Activated CD4-positive, alpha-beta T cell treated with anti-CD3 and anti-CD28 coated beads for 48 hours (primary cell): ENCODE measurements around the gene LHX6.

Experiments used
- DNase-seq: peaks from one replicate; pipeline ENCODE4 v3.0.0-alpha.2; 2020

The LHX6 gene

DNA sequence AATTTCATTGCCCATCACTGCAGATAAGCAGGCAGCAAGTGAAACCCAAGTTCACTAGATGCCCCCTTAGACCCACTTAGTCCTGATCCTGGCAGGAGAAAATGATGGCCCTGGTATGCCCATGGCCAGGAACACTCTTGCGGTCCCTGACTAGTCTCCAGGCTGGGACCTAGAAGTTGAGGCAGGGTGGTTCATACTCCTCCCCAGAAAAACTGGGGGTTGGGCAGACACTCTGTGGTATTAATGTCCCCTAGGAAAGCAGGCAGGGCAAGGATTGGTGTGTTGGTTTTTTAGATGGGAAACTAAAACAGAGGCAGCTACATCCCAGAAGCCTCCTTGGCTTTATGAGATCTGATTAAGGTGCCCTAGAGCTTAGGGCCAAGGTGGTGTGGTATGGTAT lies 13.1 kb downstream of the LHX6 start:
- no peak for DNase-seq

DNA sequence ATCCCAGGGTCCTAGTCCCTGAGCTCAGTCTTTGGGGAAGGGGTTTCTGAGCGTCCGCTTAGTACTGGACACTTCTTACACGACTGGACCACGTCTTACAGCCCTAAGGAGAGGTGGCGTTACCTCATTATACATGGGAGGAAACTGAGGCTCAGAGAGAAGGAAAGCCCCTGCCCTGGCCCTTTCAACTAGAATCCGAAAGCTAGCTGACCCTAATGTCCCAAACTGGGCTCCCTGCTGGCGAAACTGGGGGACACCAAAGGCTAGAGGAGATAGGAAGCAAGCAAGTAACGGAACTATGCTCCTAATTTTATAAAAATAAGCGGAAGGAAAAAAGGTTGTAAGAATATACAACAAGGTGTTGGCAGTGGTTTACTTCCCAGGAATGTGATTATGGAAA lies 14.2 kb downstream of the LHX6 start:
- no peak for DNase-seq

- peak; percentile 76 for DNase-seq
Measured at GRCh38 chr9:122213589-122214413, 15.0 kb downstream of the LHX6 start.

- no peak for DNase-seq
Measured at GRCh38 chr9:122213102-122213588, 15.6 kb downstream of the LHX6 start.

DNA sequence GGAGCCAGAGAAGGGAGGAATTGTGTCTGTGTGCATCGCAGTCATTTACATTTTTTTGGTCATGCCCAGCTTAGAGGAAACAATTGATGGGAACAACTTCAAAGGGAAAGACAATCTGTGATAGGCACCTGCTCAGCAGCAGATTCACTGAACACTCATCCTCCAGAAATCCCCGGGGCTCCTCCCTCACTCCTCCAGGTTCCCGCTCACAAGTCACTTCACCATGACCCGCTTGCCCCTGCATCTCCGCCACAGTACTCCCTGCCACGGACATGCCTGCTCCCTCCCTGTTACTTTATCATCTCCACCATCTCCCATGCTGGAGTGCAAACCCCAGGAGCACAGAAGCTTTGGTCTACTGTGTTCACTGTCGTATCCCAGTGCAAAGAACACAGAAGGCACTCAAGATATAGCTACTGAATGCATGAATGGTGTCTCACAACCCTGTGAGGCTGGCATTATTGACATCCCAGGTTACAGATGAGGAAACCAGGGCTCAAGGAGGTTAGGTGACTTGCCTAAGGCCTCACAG lies 16.2 kb downstream of the LHX6 start:
- DNase-seq: no peak

DNA sequence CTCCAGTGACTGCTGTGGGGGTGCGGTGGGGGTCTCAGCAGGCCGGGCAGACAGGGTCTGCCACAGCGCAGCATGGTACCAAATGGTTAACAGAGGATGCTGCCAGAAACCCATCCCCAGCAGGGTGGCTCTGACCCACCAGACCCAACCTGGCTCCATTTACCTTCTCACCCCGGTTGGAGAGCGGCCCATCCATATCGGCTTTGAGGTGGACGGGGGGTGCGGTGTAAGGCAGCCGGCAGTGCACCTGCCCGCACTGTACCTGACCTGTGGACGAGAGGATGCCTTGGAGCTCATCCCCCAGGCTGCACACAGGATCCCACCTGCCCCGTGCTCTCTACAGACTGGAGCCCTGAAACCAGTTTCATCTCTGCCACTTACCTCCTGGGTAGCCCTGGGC lies 19.3 kb downstream of the LHX6 start:
- no peak for DNase-seq

- no peak for DNase-seq
Measured at GRCh38 chr9:122207096-122207495, 21.7 kb downstream of the LHX6 start.

- no peak for DNase-seq
Measured at GRCh38 chr9:122206118-122207046, 22.4 kb downstream of the LHX6 start.

DNA sequence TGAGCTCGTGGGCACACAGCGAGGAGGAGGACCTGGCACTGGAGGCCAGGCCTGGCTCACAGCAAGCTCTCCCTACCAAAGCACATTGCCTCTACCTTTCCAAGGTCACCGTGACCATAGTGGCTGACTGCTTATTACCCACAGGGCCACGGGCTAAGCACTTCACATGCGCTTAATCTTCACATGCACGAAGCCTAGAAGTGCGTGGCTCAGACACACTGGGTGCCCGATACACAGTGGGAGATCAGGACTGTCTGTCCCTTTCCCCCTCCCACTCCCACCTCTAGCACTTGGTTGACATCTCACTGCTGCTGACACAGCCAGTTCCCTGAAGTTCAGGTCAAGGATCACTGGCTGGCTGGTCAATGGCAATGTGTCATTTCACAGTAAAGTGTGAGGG lies 23.6 kb downstream of the LHX6 start:
- no peak for DNase-seq

- no peak for DNase-seq
Measured at GRCh38 chr9:122204491-122204890, 24.3 kb downstream of the LHX6 start.

DNA sequence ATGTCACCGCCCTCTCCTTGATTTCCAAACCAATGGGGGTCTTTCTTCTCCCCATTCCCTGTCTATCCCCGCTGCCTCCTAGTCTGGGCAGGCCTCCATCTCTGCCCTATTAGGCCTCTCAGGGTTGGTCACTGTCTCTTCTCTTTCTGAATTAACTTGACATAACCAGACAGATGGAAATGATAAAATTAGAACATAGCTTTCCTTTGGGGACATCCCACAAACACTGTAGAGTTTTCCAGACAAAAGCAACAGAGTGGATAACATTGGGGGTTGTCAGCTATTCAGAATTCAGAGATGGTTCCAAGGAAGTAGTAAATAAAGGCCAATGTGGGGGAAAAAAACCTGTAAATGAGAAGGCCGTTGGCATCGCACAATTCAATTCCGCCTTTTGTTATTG lies 24.7 kb downstream of the LHX6 start:
- DNase-seq: no peak

GRCh38 chr9:122202111-122202510 lies 26.6 kb downstream of the LHX6 start:
- DNase-seq: no peak

DNA sequence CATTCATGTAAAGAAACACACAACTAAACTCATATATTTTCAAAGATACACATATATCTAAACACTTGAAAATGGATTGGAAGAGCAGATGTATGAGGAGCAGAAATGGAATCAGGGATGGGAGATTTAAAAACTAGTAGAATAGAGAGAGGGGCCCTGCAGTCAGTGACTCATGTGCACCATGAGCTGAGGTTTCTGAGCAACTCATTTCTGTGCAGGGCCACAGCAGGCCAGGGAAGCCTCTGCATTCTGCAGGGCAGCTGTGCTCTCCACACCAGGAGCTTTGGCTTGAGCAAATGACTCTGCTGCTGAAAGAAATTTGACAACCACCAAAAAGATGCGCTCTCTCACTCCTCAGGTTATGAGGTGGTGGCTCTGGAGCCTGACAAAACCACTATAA lies 27.1 kb downstream of the LHX6 start:
- no peak for DNase-seq

DNA sequence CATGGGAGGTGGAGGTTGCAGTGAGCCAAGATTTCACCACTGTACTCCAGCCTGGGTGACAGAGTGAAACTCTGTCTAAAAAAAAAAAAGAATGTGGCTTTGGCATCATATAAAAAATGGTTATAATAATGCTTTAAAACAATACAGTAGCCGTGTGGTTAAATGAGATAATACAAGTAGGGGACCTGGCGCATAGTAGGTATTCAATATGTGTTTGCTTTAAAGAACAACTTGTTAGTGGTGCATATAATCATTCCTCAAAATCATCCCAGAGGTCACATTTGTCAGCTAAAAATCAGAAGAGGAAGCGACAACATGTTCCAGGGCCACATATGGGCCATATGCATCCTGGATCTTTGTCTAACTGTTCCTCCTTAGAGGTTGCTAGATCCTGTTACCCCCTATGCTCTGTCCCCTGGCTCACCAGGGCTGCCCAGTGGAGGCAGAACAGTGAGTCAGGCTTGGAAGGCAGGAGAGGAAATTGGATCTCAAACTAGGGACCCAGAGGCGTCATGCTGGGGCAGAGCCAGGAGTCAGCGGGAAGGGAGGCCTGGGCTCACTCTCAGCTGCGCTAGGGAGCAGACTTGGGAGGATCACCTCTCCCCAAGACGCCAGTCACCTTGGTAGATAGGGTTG lies 27.7 kb downstream of the LHX6 start:
- DNase-seq: no peak

DNA sequence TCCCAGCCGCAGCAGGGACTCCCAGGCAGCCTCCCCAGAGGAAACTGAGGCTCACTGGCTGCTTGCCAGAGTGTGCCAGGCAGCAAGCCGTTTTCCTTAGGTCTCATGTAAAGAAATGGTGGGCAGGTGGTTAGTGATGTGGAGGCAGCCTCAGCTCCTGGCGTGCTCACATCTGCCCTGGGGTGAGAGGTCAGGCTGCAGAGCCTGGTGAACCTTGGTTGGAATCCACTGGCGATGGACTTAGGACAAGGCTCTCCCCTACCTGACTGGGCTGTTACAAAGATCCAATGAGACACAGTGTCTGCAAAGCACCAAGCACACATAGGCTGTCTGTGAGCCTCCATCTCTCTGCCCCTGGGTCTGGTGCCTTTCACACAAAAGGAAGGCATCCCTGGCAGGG lies 30.9 kb downstream of the LHX6 start:
- DNase-seq: no peak

DNA sequence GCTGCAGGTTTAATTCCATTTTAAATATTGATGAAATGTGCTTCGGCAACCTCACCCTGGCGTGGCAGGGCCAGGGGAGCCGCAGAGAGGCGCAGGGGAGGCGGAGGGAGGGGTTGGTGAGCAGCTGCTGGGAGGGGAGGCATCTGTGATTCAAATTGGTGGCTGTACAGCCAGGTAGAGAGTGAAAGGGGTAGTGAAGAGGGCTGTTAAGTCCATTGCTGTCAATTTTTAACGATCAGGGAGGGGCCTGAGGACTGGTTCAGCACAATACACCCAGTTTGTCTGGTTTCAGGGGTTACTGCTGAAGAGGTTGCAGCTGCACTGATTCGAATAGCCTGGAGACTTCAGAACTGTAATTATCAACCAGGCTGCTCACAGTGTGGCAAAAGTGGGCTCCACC lies 31.3 kb downstream of the LHX6 start:
- DNase-seq: no peak

DNA sequence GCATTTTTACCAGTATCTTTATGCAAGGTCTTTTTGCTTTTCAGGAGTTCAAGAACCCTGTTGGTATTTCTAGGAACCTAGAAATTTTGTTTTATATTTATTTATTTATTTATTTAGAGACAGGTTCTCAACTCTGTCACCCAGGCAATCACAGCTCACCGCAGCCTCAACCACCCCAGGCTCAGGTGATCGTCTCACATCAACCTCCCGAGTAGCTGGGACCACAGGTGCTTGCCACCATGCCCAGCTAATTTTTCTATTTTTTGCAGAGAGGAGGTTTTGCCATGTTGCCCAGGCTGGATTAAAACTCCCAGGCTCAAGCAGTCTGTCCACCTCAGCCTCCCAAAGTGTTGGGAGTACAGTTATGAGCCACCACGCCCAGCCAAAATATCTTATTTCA lies 32.9 kb downstream of the LHX6 start:
- DNase-seq: no peak

DNA sequence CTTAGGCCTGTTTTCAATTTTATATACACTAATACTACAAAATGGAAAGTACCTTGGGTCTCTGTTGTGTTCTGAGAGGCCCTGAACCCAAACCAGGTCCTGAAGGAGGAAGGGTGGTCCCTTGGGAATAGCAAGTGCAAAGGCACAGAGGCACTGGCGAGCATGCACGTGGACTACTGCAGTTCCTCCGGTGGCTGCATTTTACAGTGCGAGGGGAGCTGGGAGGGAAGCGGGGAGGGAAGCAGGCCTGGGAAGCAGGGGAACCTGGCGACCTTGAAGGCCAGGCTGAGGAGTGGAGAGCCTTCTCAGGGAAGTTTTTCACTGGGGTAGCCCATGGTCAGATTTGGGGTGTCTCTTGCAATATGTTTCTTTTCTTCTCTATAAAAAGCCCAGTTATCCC lies 35.1 kb downstream of the LHX6 start:
- DNase-seq: no peak

DNA sequence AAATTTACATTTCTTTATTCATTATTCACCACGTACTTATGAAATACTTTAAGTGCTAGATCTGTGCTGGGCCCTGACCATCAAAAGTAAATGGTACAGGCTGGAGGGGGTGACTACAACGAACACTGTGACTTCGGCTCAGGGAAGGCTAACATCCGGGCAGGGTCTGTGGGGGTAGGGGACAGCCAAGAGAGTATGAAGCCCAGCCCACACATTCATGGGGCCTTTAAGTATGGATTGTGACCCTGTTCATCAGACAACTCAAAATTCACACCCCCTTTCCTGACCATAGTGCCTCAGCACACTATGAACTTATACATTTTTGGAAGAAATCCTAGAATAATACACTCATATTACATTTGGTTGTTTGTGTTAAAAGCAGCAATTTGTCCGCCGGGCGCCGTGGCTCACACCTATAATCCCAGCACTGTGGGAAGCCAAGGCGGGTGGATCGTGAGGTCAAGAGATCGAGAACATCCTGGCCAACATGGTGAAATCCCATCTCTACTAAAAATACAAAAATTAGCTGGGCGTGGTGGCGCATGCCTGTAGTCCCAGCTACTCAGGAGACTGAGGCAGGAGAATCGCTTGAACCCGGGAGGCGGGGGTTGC lies 35.7 kb downstream of the LHX6 start:
- no peak for DNase-seq

DNA sequence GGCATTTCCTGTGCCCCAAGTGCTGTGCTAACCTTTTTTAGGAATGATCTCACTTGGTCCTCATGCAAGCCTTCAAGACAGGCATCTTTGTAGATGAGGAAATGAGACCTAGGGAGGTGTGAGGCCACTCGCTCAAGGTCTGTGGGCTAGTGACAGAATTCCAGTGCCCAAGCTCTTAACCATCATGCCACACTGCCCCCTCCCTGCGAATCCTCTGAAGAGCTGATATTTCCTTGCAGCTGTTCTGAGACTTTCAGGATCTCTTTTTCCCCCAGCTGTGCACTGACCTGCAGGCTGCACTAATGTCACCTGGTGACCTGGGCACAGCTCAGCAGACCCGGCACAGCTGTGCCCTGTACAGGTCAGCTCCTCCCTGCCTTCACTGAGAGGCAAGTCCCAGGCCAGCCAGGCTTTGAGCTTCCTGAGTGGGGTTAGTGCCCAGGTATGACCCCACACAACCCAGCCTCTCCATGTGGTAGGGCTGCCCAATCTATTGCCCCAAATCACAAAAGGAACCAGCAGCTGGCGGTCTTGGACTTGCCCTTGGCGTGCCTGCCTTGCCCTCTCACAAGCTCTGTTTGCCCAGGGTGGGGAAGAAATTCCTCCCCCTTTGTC lies 36.4 kb downstream of the LHX6 start:
- DNase-seq: no peak

- DNase-seq: no peak
Measured at GRCh38 chr9:122191584-122191983, 37.2 kb downstream of the LHX6 start.
